Osteocyte (in vitro differentiated cells): Measurements from ENCODE around the gene COMMD10. TPM values are rescaled to one million over a fixed set of nuclear protein-coding genes. Genes with fewer than 3 reads are reported as not detected.

Source experiments
- DNase-seq: peaks from one replicate; pipeline ENCODE4 v3.0.0; 2021; ENCODE audit warnings: mixed read lengths; ENCODE audit not compliant: unreplicated experiment; ENCODE audit errors: extremely low spot score
- H3K27ac Mint-ChIP-seq: one replicate; pipeline ENCODE4 v1.8.0; 2021; ENCODE audit warnings: mild to moderate bottlenecking, mixed read lengths; ENCODE audit not compliant: unreplicated experiment
- H3K27me3 Mint-ChIP-seq: one replicate; pipeline ENCODE4 v1.8.0; 2021; ENCODE audit warnings: mixed read lengths; ENCODE audit not compliant: unreplicated experiment
- H3K36me3 Mint-ChIP-seq: one replicate; pipeline ENCODE4 v1.8.0; 2021; ENCODE audit warnings: mixed read lengths; ENCODE audit not compliant: unreplicated experiment
- H3K4me1 Mint-ChIP-seq: one replicate; pipeline ENCODE4 v1.8.0; 2021; ENCODE audit warnings: mixed read lengths; ENCODE audit not compliant: unreplicated experiment
- H3K4me3 Mint-ChIP-seq: one replicate; pipeline ENCODE4 v1.8.0; 2021; ENCODE audit warnings: mild to moderate bottlenecking, moderate library complexity, mixed read lengths; ENCODE audit not compliant: unreplicated experiment
- H3K9me3 Mint-ChIP-seq: one replicate; pipeline ENCODE4 v1.8.0; 2021; ENCODE audit warnings: mixed read lengths; ENCODE audit not compliant: unreplicated experiment
- CTCF ChIP-seq: fragments of 200-600 bp; sonication (generic); IDR thresholded peaks from 2 replicates; pipeline ENCODE4 v1.5.0; 2021; ENCODE audit warnings: antibody characterized with exemption, mild to moderate bottlenecking, moderate library complexity
- total RNA-seq: library from RNA; stranded (reverse); gene quantifications from 2 replicates; pipeline ENCODE4 v1.2.1, GENCODE V29; 2021

The COMMD10 gene
- total RNA-seq, 1 donor from 2014 or later = 21.2 TPM

DNA sequence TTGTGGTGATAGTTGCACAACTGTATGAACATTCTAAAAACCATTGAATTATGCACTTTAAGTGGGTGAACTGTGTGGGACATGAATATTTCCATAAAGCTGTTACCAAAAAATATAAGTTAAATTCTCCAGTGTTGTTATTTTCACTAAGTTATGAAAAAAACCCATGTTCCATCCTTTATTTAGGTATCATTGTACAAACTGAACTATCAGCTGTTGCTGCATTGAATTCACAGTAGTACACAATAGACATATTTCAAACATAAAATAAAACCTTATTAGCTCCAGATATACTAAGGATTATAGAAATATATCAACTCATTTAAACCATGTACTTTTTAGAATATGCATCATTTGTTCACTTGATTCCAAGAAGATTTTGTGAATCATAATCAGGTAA lies 192.1 kb downstream of the COMMD10 start:
- Mint-ChIP-seq H3K27ac (no peak overlapping the region), H3K27me3 (no peaks in the 10 kb centered on the region), H3K4me3 (no peak overlapping the region), H3K9me3 (peaks cover 24% of the 10 kb centered on the region), H3K36me3 (peaks cover 17% of the 10 kb centered on the region), H3K4me1 (peaks cover 8% of the 10 kb centered on the region)
- TF ChIP-seq CTCF = no peak
- DNase-seq = no peak

DNA sequence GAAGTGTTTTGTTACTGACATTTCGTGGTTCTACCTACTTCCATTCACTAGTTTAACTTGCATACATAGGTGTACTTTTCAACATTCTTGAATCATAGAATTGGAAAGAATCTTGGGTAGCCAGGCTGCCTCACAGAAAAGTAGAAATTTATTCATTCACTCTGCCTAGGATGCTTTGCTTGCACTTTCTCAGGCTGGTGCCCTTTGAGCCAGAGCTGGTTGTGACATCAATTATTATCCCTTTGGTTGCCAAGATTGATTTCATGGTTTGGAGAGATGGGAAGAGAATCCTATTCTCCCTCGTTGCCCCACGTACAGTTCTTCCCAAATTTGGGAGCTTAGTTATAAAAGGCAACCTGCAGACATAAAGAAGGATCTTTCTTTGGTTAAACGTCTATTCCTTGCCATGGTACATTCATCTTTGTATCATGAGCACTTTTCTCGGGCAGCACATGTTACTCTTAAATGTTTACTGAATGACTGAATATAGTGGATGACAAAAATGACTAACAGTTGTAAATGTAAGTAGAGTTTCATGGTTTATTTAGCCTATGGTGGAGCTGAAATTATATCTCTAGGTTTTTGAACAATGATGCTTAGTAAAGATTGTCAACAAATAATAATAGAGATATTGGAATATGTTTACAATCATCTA lies 195.5 kb downstream of the COMMD10 start:
- Mint-ChIP-seq H3K27me3 (no peaks in the 10 kb centered on the region), H3K4me3 (no peak overlapping the region), H3K9me3 (peaks cover 15% of the 10 kb centered on the region), H3K27ac (no peak overlapping the region), H3K36me3 (peaks cover 12% of the 10 kb centered on the region), H3K4me1 (peaks cover 8% of the 10 kb centered on the region)
- no peak for TF ChIP-seq CTCF
- no peak for DNase-seq

- Mint-ChIP-seq H3K4me3 (peak overlapping the region; percentile 27), H3K27me3 (no peaks in the 10 kb centered on the region), H3K36me3 (peaks cover 11% of the 10 kb centered on the region), H3K9me3 (peaks cover 20% of the 10 kb centered on the region), H3K4me1 (peaks cover 8% of the 10 kb centered on the region), H3K27ac (no peak overlapping the region)
- DNase-seq = no peak
- no peak for TF ChIP-seq CTCF
These were observed 196.5 kb downstream of the COMMD10 start for GRCh38 chr5:116281309-116281708.

- DNase-seq = no peak
- no peak overlapping the region for H3K27ac Mint-ChIP-seq
- no peak overlapping the region for H3K4me3 Mint-ChIP-seq
- peaks cover 25% of the 10 kb centered on the region for H3K4me1 Mint-ChIP-seq
- H3K36me3 Mint-ChIP-seq = peaks cover 6% of the 10 kb centered on the region
- no peaks in the 10 kb centered on the region for H3K27me3 Mint-ChIP-seq
- no peak for TF ChIP-seq CTCF
- H3K9me3 Mint-ChIP-seq = peaks cover 25% of the 10 kb centered on the region
These were observed 203.7 kb downstream of the COMMD10 start for GRCh38 chr5:116288524-116288923.

- no peaks in the 10 kb centered on the region for H3K27me3 Mint-ChIP-seq
- DNase-seq = no peak
- peaks cover 25% of the 10 kb centered on the region for H3K9me3 Mint-ChIP-seq
- H3K36me3 Mint-ChIP-seq = peaks cover 6% of the 10 kb centered on the region
- TF ChIP-seq CTCF = no peak
- H3K4me3 Mint-ChIP-seq = no peak overlapping the region
- H3K27ac Mint-ChIP-seq = no peak overlapping the region
- H3K4me1 Mint-ChIP-seq = peaks cover 25% of the 10 kb centered on the region
These were observed 204.5 kb downstream of the COMMD10 start for GRCh38 chr5:116289276-116289675.
